Osteocyte (in vitro differentiated cells): ENCODE results near the gene BDNF. TPM values are rescaled to one million over a fixed set of nuclear protein-coding genes. Genes with fewer than 3 reads are reported as not detected.
A peak's percentile ranks its signal among the peaks of the same experiment; 100 is the strongest.

ENCODE experiments used
- DNase-seq: peaks from one replicate; pipeline ENCODE4 v3.0.0; 2021; ENCODE audit warnings: mixed read lengths; ENCODE audit not compliant: unreplicated experiment; ENCODE audit errors: extremely low spot score
- H3K27ac Mint-ChIP-seq: one replicate; pipeline ENCODE4 v1.8.0; 2021; ENCODE audit warnings: mild to moderate bottlenecking, mixed read lengths; ENCODE audit not compliant: unreplicated experiment
- H3K27me3 Mint-ChIP-seq: one replicate; pipeline ENCODE4 v1.8.0; 2021; ENCODE audit warnings: mixed read lengths; ENCODE audit not compliant: unreplicated experiment
- H3K36me3 Mint-ChIP-seq: one replicate; pipeline ENCODE4 v1.8.0; 2021; ENCODE audit warnings: mixed read lengths; ENCODE audit not compliant: unreplicated experiment
- H3K4me1 Mint-ChIP-seq: one replicate; pipeline ENCODE4 v1.8.0; 2021; ENCODE audit warnings: mixed read lengths; ENCODE audit not compliant: unreplicated experiment
- H3K4me3 Mint-ChIP-seq: one replicate; pipeline ENCODE4 v1.8.0; 2021; ENCODE audit warnings: mild to moderate bottlenecking, moderate library complexity, mixed read lengths; ENCODE audit not compliant: unreplicated experiment
- H3K9me3 Mint-ChIP-seq: one replicate; pipeline ENCODE4 v1.8.0; 2021; ENCODE audit warnings: mixed read lengths; ENCODE audit not compliant: unreplicated experiment
- total RNA-seq: library from RNA; stranded (reverse); gene quantifications from 2 replicates; pipeline ENCODE4 v1.2.1, GENCODE V29; 2021
- TF ChIP-seq, protein P1 (sequence below): fragments of 200-600 bp; sonication (generic); IDR thresholded peaks from 2 replicates; pipeline ENCODE4 v1.5.0; 2021; ENCODE audit warnings: antibody characterized with exemption, mild to moderate bottlenecking, moderate library complexity

BDNF gene
- total RNA-seq, 1 donor from 2014 or later, result 4.9 TPM

- TF ChIP-seq, protein P1, sequence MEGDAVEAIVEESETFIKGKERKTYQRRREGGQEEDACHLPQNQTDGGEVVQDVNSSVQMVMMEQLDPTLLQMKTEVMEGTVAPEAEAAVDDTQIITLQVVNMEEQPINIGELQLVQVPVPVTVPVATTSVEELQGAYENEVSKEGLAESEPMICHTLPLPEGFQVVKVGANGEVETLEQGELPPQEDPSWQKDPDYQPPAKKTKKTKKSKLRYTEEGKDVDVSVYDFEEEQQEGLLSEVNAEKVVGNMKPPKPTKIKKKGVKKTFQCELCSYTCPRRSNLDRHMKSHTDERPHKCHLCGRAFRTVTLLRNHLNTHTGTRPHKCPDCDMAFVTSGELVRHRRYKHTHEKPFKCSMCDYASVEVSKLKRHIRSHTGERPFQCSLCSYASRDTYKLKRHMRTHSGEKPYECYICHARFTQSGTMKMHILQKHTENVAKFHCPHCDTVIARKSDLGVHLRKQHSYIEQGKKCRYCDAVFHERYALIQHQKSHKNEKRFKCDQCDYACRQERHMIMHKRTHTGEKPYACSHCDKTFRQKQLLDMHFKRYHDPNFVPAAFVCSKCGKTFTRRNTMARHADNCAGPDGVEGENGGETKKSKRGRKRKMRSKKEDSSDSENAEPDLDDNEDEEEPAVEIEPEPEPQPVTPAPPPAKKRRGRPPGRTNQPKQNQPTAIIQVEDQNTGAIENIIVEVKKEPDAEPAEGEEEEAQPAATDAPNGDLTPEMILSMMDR, result no peak
- Mint-ChIP-seq H3K9me3 (no peaks in the 10 kb centered on the region), H3K4me3 (peak overlapping the region; percentile 34), H3K27ac (peak overlapping the region; percentile 27), H3K27me3 (no peaks in the 10 kb centered on the region), H3K4me1 (peaks cover 46% of the 10 kb centered on the region), H3K36me3 (no peaks in the 10 kb centered on the region)
- DNase-seq, result no peak
Observed at GRCh38 chr11:27696961-27697360, 3.3 kb downstream of the BDNF start.

- Mint-ChIP-seq H3K4me3 (no peak overlapping the region), H3K9me3 (no peaks in the 10 kb centered on the region), H3K4me1 (peaks cover 42% of the 10 kb centered on the region), H3K27ac (no peak overlapping the region), H3K36me3 (no peaks in the 10 kb centered on the region), H3K27me3 (no peaks in the 10 kb centered on the region)
- TF ChIP-seq, protein P1, result no peak
- DNase-seq, result no peak
Observed at GRCh38 chr11:27696115-27696514, 4.1 kb downstream of the BDNF start.

DNA sequence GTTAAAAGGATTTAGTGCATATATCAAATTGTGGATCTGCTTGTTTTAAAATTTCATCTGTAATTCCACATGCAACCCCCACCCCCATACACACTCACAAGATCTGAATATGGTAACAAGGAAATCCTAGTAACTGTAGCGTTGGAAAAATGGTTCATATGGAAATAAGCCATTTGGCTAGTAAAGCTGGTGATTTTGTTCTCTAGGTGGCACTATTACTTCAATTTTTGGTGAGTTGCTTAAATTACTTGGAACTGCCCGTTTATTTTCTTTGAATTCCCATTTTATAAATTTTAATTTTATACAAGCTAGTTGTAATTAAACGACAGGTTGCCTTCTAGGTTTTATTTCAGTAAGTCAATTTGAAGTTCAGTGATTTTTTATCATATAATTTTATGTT, 5.3 kb downstream of the BDNF start:
- Mint-ChIP-seq H3K36me3 (no peaks in the 10 kb centered on the region), H3K9me3 (no peaks in the 10 kb centered on the region), H3K4me1 (peaks cover 42% of the 10 kb centered on the region), H3K27ac (no peak overlapping the region), H3K27me3 (no peaks in the 10 kb centered on the region), H3K4me3 (no peak overlapping the region)
- TF ChIP-seq, protein P1, result peak; percentile 66
- no peak for DNase-seq

- no peaks in the 10 kb centered on the region for H3K36me3 Mint-ChIP-seq
- no peaks in the 10 kb centered on the region for H3K9me3 Mint-ChIP-seq
- no peak overlapping the region for H3K4me3 Mint-ChIP-seq
- H3K27ac Mint-ChIP-seq, result no peak overlapping the region
- DNase-seq, result no peak
- TF ChIP-seq, protein P1, result no peak
- H3K4me1 Mint-ChIP-seq, result peaks cover 34% of the 10 kb centered on the region
- H3K27me3 Mint-ChIP-seq, result no peaks in the 10 kb centered on the region
Observed at GRCh38 chr11:27693398-27693797, 6.9 kb downstream of the BDNF start.

GRCh38 chr11:27692781-27693180, 7.5 kb downstream of the BDNF start:
- TF ChIP-seq, protein P1, result no peak
- no peaks in the 10 kb centered on the region for H3K27me3 Mint-ChIP-seq
- no peak overlapping the region for H3K4me3 Mint-ChIP-seq
- H3K27ac Mint-ChIP-seq, result no peak overlapping the region
- H3K36me3 Mint-ChIP-seq, result no peaks in the 10 kb centered on the region
- peaks cover 28% of the 10 kb centered on the region for H3K4me1 Mint-ChIP-seq
- DNase-seq, result no peak
- H3K9me3 Mint-ChIP-seq, result no peaks in the 10 kb centered on the region
